HepG2 (cell line): Measurements from ENCODE around the gene RAB11FIP5. TPM values are rescaled to one million over a fixed set of nuclear protein-coding genes. Genes with fewer than 3 reads are reported as not detected.

Experiments
- BCL3 ChIP-seq: sonication (generic); formaldehyde crosslinking; IDR thresholded peaks from 2 replicates; pipeline ENCODE4 v1.5.1; 2020; ENCODE audit warnings: mild to moderate bottlenecking, missing genetic modification reagents, moderate library complexity
- CHCHD3 ChIP-seq: sonication (generic); formaldehyde crosslinking; IDR thresholded peaks from 2 replicates; pipeline ENCODE4 v1.8.0; 2022; ENCODE audit warnings: mild to moderate bottlenecking, missing genetic modification reagents, moderate library complexity
- EP300 ChIP-seq, 3 experiments: sonication (generic) in 1 of 3; formaldehyde crosslinking in 1 of 3; IDR thresholded peaks; 2 replicates each; pipeline versions ENCODE4 v1.5.1 to v1.6.1; 2011 to 2020; ENCODE audit warnings: low read depth in 2 of 3, low read length in 2 of 3, borderline replicate concordance in 1 of 3, improper control_type of control experiment in 1 of 3, mild to moderate bottlenecking in 1 of 3, missing genetic modification reagents in 1 of 3, moderate library complexity in 1 of 3
- HMGXB4 ChIP-seq, 2 experiments: sonication (generic) in 1 of 2; formaldehyde crosslinking in 1 of 2; IDR thresholded peaks; 2 replicates each; pipeline versions ENCODE4 v1.4.0 to v1.6.1; 2018 to 2020; ENCODE audit warnings: missing genetic modification reagents in 2 of 2, borderline replicate concordance in 1 of 2, low read depth in 1 of 2, mild to moderate bottlenecking in 1 of 2, missing biosample characterization in 1 of 2
- MEIS1 ChIP-seq: sonication (generic); formaldehyde crosslinking; IDR thresholded peaks from 2 replicates; pipeline ENCODE4 v1.9.0; 2021; ENCODE audit warnings: mild to moderate bottlenecking, missing genetic modification reagents, moderate library complexity, borderline replicate concordance
- MIER2 ChIP-seq: IDR thresholded peaks from 2 replicates; pipeline ENCODE4 v1.6.1; 2016; ENCODE audit warnings: missing biosample characterization, missing genetic modification reagents
- NFE2L1 ChIP-seq: sonication (generic); formaldehyde crosslinking; IDR thresholded peaks from 2 replicates; pipeline ENCODE4 v1.4.0; 2020; ENCODE audit warnings: missing genetic modification reagents, mild to moderate bottlenecking, borderline replicate concordance
- NR3C1 ChIP-seq: sonication (generic); formaldehyde crosslinking; IDR thresholded peaks from 2 replicates; pipeline ENCODE4 v1.4.0; 2020; ENCODE audit warnings: missing genetic modification reagents
- PAWR ChIP-seq: sonication (generic); formaldehyde crosslinking; IDR thresholded peaks from 2 replicates; pipeline ENCODE4 v1.4.0; 2020; ENCODE audit warnings: missing genetic modification reagents, mild to moderate bottlenecking, borderline replicate concordance
- RARG ChIP-seq: sonication (generic); formaldehyde crosslinking; IDR thresholded peaks from 2 replicates; pipeline ENCODE4 v1.4.0; 2020; ENCODE audit warnings: low read depth, mild to moderate bottlenecking, missing genetic modification reagents
- RORA ChIP-seq: sonication (generic); formaldehyde crosslinking; IDR thresholded peaks from 2 replicates; pipeline ENCODE4 v1.5.0; 2020; ENCODE audit warnings: mild to moderate bottlenecking, missing genetic modification reagents, moderate library complexity
- SIN3B ChIP-seq: fragments of 150-350 bp; IDR thresholded peaks from 2 replicates; pipeline ENCODE4 v1.6.1; 2014; ENCODE audit warnings: low read length
- SKI ChIP-seq: fragments of 450-650 bp; IDR thresholded peaks from one replicate; pipeline ENCODE4 v1.6.1; 2018; ENCODE audit warnings: mild to moderate bottlenecking; ENCODE audit not compliant: partially characterized antibody
- SP140L ChIP-seq: sonication (generic); formaldehyde crosslinking; IDR thresholded peaks from 2 replicates; pipeline ENCODE4 v1.4.0; 2020; ENCODE audit warnings: missing genetic modification reagents, borderline replicate concordance
- WIZ ChIP-seq: sonication (generic); formaldehyde crosslinking; IDR thresholded peaks from 2 replicates; pipeline ENCODE4 v1.5.1; 2020; ENCODE audit warnings: mild to moderate bottlenecking, missing genetic modification reagents
- ZBTB1 ChIP-seq: sonication (generic); formaldehyde crosslinking; IDR thresholded peaks from 2 replicates; pipeline ENCODE4 v1.4.0; 2020; ENCODE audit warnings: missing genetic modification reagents, borderline replicate concordance
- ZBTB26 ChIP-seq: IDR thresholded peaks from 2 replicates; pipeline ENCODE4 v1.6.1; 2016; ENCODE audit warnings: missing compliant biosample characterization, missing genetic modification reagents, borderline replicate concordance
- ZNF101 ChIP-seq: sonication (generic); formaldehyde crosslinking; IDR thresholded peaks from 2 replicates; pipeline ENCODE4 v1.4.0; 2020; ENCODE audit warnings: mild to moderate bottlenecking, low read depth, missing genetic modification reagents, borderline replicate concordance
- ZNF17 ChIP-seq: sonication (generic); formaldehyde crosslinking; IDR thresholded peaks from 2 replicates; pipeline ENCODE4 v1.5.0; 2020; ENCODE audit warnings: mild to moderate bottlenecking, missing genetic modification reagents
- ZNF235 ChIP-seq: sonication (generic); formaldehyde crosslinking; IDR thresholded peaks from 2 replicates; pipeline ENCODE4 v1.8.1; 2023; ENCODE audit warnings: mild to moderate bottlenecking, missing genetic modification reagents, borderline replicate concordance
- ZNF3 ChIP-seq: IDR thresholded peaks from 2 replicates; pipeline ENCODE4 v1.7.0; 2017; ENCODE audit warnings: inconsistent platforms
- ZNF430 ChIP-seq: sonication (generic); formaldehyde crosslinking; IDR thresholded peaks from 2 replicates; pipeline ENCODE4 v1.9.0; 2021; ENCODE audit warnings: mild to moderate bottlenecking, missing genetic modification reagents
- ZNF746 ChIP-seq: sonication (generic); formaldehyde crosslinking; IDR thresholded peaks from 2 replicates; pipeline ENCODE4 v1.8.0; 2022; ENCODE audit warnings: mild to moderate bottlenecking, missing genetic modification reagents
- ZNF777 ChIP-seq: sonication (generic); formaldehyde crosslinking; IDR thresholded peaks from 2 replicates; pipeline ENCODE4 v1.4.0; 2020; ENCODE audit warnings: missing genetic modification reagents
- ZNF780A ChIP-seq: sonication (generic); formaldehyde crosslinking; IDR thresholded peaks from 2 replicates; pipeline ENCODE4 v1.8.0; 2022; ENCODE audit warnings: mild to moderate bottlenecking, missing genetic modification reagents, moderate library complexity
- ZNF850 ChIP-seq: sonication (generic); formaldehyde crosslinking; conservative IDR thresholded peaks from 2 replicates; pipeline ENCODE4 v1.9.0; 2021; ENCODE audit warnings: mild to moderate bottlenecking, missing genetic modification reagents
- polyA plus RNA-seq, 8 experiments: library from polyadenylated mRNA; depleted of rRNA in 3 of 8; stranded (reverse) in 7 of 8; unstranded in 1 of 8; fragments of >200 nt; fragmentation: Illumina TruSeq in 4 of 8; extraction: Trizol in 4 of 8; gene quantifications; 2 replicates each; pipeline versions ENCODE4 v1.2.1 to v1.2.3, GENCODE V29; 2011 to 2016; ENCODE audit warnings: low read depth in 4 of 8, missing spikeins in 1 of 8, mixed read lengths in 1 of 8; ENCODE audit not compliant: insufficient read depth in 1 of 8
- total RNA-seq, 5 experiments: library from RNA; depleted of rRNA; stranded (reverse); fragments of >200 nt; fragmentation: Illumina TruSeq; extraction: Trizol; gene quantifications; 2 replicates each; pipeline ENCODE4 v1.2.3, GENCODE V29; 2016; ENCODE audit warnings: low read depth in 1 of 5

Gene RAB11FIP5
- total and polyA plus RNA-seq, 2 of the 13 experiments (the other 11 are each of a cell fraction or from before 2014, with no cell fraction given), result 9.4 to 22.9 TPM

- TF ChIP-seq ZNF235 (CRISPR knock-in tag), result no peak
- TF ChIP-seq RARG (CRISPR knock-in tag), result no peak; the same call in 1 of the 2 replicates
- no peak for TF ChIP-seq CHCHD3 (CRISPR knock-in tag)
- TF ChIP-seq WIZ (CRISPR knock-in tag), result no peak
- TF ChIP-seq ZNF780A (CRISPR knock-in tag), result peak; percentile 70; the same call in 1 of the 2 replicates
- 0 out of 2 replicates have a peak, but pooled peaks have one; percentile 40 for TF ChIP-seq MEIS1 (CRISPR knock-in tag)
- TF ChIP-seq PAWR (CRISPR knock-in tag), result no peak
- TF ChIP-seq EP300 (IDR thresholded peaks at IDR 0.05; ENCODE audit: low read depth in 2 of 2, low read length in 2 of 2), result 0 out of 4 replicates have a peak, but pooled peaks of 1 of the 2 experiments have one; percentile 6
- TF ChIP-seq EP300 (CRISPR knock-in tag; IDR thresholded peaks at IDR 0.05; ENCODE audit: borderline replicate concordance), result no peak
- no peak for TF ChIP-seq SP140L (CRISPR knock-in tag)
- no peak for TF ChIP-seq ZBTB1 (CRISPR knock-in tag)
- TF ChIP-seq NFE2L1, result no peak
- TF ChIP-seq SKI, result peak; percentile 9
- peak; percentile 46; the same call in 1 of the 2 replicates for TF ChIP-seq MIER2 (CRISPR knock-in tag)
- peak; percentile 94 for TF ChIP-seq BCL3
- TF ChIP-seq ZNF3 (CRISPR knock-in tag), result no peak
- peak; percentile 50; the same call in 1 of the 2 replicates for TF ChIP-seq ZNF777 (CRISPR knock-in tag)
- TF ChIP-seq HMGXB4 (CRISPR knock-in tag; IDR thresholded peaks at IDR 0.05; ENCODE audit: borderline replicate concordance in 1 of 2, low read depth in 1 of 2), result peak; percentile 2 to 86; a peak in 2 of 4 replicates
- TF ChIP-seq ZNF101 (CRISPR knock-in tag), result no peak
- no peak for TF ChIP-seq NR3C1 (CRISPR knock-in tag)
- peak; percentile 78; the same call in 1 of the 2 replicates for TF ChIP-seq SIN3B
- TF ChIP-seq ZNF850, result no peak
- peak; percentile 95 for TF ChIP-seq ZNF430 (CRISPR knock-in tag)
- TF ChIP-seq ZBTB26, result no peak
- TF ChIP-seq ZNF17, result no peak
- peak; percentile 35; the same call in 1 of the 2 replicates for TF ChIP-seq ZNF746 (CRISPR knock-in tag)
- no peak for TF ChIP-seq RORA (CRISPR knock-in tag)
Measured at GRCh38 chr2:73071360-73072128, 41.2 kb downstream of the RAB11FIP5 start, which contains the start of gene SFXN5 (continued).
